Stimulated activated CD4-positive, alpha-beta T cell treated with anti-CD3 and anti-CD28 coated beads, TNF-alpha, amount 100 ng/mL, for 24 hours (primary cell): ENCODE data around the gene PTPN1.
"Not testable (repeated sequence)": the region's sequence is repeated elsewhere in the genome, so short reads cannot be mapped to it uniquely, and the experiment has no call there.

Experiments
- DNase-seq, 3 experiments: peaks; one replicate each; pipeline ENCODE4 v3.0.0-alpha.2; 2020; ENCODE audit warnings: low read depth in 3 of 3

Gene PTPN1

GRCh38 chr20:50532221-50532620 lies 22.0 kb downstream of the PTPN1 start:
- DNase-seq, result no peak

GRCh38 chr20:50533061-50533460 lies 22.9 kb downstream of the PTPN1 start:
- DNase-seq, result no peak

GRCh38 chr20:50533464-50533863 lies 23.3 kb downstream of the PTPN1 start:
- DNase-seq, result no peak

- no peak for DNase-seq
These were observed 24.4 kb downstream of the PTPN1 start for GRCh38 chr20:50534567-50534966.

GRCh38 chr20:50535162-50535561 lies 25.0 kb downstream of the PTPN1 start:
- DNase-seq, result no peak

- DNase-seq, result no peak
These were observed 26.1 kb downstream of the PTPN1 start for GRCh38 chr20:50536333-50536732.

GRCh38 chr20:50537546-50538201 lies 27.5 kb downstream of the PTPN1 start:
- no peak for DNase-seq

- no peak for DNase-seq
These were observed 28.1 kb downstream of the PTPN1 start for GRCh38 chr20:50538276-50538675.

GRCh38 chr20:50539798-50540197 lies 29.6 kb downstream of the PTPN1 start:
- DNase-seq, result not testable (repeated sequence)

- DNase-seq, result no peak
These were observed 30.7 kb downstream of the PTPN1 start for GRCh38 chr20:50540620-50541605.

GRCh38 chr20:50541606-50542041 lies 31.4 kb downstream of the PTPN1 start:
- no peak for DNase-seq

GRCh38 chr20:50543326-50543725 lies 33.1 kb downstream of the PTPN1 start:
- DNase-seq, result no peak

- DNase-seq, result no peak
These were observed 34.9 kb downstream of the PTPN1 start for GRCh38 chr20:50545126-50545525.

GRCh38 chr20:50546729-50547314 lies 36.6 kb downstream of the PTPN1 start:
- DNase-seq, result no peak

GRCh38 chr20:50547964-50548363 lies 37.8 kb downstream of the PTPN1 start:
- DNase-seq, result no peak

- DNase-seq, result no peak
These were observed 38.2 kb downstream of the PTPN1 start for GRCh38 chr20:50548396-50548795.

GRCh38 chr20:50550531-50550930 lies 40.3 kb downstream of the PTPN1 start:
- no peak for DNase-seq

- DNase-seq, result no peak
These were observed 41.1 kb downstream of the PTPN1 start for GRCh38 chr20:50551288-50551687.

- DNase-seq, result no peak
These were observed 42.8 kb downstream of the PTPN1 start for GRCh38 chr20:50552979-50553378.

- no peak for DNase-seq
These were observed 44.8 kb downstream of the PTPN1 start for GRCh38 chr20:50554694-50555579.

GRCh38 chr20:50555662-50556061 lies 45.5 kb downstream of the PTPN1 start:
- no peak for DNase-seq
